NCI-H2227 (cell line): ENCODE measurements around the gene GPR119.
"Not testable (repeated sequence)": the region's sequence is repeated elsewhere in the genome, so short reads cannot be mapped to it uniquely, and the experiment has no call there.

Experiments
- DNase-seq: peaks from one replicate; lab custom pipeline; 2025; ENCODE audit not compliant: unreplicated experiment; lab: John Stamatoyannopoulos, UW

Gene GPR119

DNA sequence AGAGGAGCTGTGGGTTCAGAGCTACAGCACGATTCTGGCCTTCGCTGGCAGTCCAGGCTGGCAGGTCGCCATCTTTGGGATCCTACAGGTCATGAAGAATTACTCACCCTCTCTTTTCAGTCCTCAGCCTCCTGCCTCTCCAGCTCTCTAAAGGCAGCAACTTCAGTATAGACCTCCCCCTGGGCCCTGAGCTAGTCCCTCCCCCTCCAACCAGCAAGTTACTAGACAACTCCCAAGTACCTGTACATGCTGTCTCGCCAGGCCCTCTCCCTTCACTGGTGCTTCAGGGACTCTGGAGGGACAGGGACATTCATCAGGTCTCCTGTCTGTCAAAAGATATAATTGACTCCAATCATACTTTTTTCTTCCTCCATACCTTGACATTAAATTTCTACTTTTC lies at the start of gene GPR119:
TSS of gene GPR119 (minus strand) at position 155 of the 400 bp plus-strand sequence. CDS start 227 bp downstream, outside the sequence.
- no peak for DNase-seq

GRCh38 chrX:130429236-130429635 lies 43.8 kb upstream of the GPR119 start:
- not testable (repeated sequence) for DNase-seq

- no peak for DNase-seq
Measured at GRCh38 chrX:130426531-130426930, 41.1 kb upstream of the GPR119 start.

- no peak for DNase-seq
Measured at GRCh38 chrX:130419263-130419662, 33.8 kb upstream of the GPR119 start.

- no peak for DNase-seq
Measured at GRCh38 chrX:130418740-130419139, 33.3 kb upstream of the GPR119 start.

GRCh38 chrX:130418066-130418465 lies 32.6 kb upstream of the GPR119 start:
- DNase-seq: no peak

DNA sequence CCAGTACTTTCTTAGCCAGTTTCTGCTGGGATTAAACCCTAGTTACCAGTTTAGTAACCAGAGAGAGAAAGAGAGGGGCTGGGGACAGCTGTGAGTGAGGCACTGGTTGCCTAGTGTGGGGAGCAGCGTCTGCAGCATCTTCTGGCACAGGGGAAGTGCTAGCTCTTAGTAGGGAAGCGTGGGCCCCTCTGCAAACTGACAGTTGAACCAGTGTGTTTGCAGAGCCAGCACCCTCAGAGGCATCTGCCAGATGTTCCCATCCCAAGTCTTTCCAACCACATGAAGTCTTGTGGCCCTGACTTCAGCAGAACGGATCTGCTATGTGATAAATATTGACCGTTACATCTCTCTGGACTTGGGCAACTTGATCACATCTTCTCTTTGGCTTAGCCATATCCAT lies 31.3 kb upstream of the GPR119 start:
- no peak for DNase-seq

DNA sequence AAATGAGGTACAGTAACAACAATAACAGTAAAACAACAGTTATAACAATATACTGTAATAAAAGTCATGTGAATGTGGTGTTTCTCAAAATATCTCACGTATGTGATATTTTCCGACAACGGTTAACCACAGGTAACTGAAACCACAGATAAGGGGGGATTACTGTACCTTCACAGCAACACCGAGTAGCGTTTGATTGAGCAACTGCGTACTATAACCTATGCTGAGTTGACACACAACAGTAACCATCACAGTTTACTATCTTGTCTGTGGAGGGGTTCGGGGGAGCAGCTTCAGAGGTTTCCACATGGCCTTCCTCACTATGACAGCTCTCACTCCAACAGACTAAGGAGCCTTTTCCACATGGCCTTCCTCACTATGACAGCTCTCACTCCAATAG lies 29.7 kb upstream of the GPR119 start:
- no peak for DNase-seq

DNA sequence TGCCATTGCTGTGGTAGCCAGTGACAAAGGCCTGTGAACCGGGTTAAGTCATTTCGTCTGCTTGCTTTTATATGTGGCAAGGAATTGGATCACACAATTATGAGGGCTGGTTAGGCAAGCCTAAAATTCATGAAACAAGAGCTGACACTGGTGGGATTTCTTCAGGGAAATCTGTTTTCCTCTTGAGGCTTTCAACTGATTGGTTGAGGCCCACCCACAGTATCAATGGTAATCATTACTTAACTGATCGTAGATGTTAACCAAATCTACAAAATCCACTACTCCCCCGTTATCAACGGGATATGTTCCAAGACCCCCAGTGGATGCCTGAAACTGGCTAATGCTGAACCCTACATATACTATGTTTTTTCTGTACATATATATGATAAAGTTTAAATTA lies 29.3 kb upstream of the GPR119 start:
- DNase-seq: no peak

DNA sequence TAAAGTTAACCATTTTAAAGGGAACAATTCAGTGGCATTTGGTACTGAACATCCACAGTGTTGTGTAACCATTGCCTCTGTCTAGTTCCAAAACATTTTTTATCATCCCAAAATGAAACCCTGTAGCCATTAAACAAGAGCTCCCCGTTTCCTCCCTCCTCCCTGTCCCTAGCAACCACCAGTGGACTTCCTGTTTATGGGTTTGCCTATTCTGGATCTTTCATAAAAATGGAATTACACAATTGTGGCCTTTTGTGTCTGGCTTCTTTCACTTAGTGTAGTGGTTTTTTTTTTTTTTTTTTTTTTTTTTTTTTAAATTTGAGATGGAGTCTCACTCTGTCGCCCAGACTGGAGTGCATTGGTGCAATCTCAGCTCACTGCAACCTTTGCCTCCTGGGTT lies 27.9 kb upstream of the GPR119 start:
- no peak for DNase-seq

DNA sequence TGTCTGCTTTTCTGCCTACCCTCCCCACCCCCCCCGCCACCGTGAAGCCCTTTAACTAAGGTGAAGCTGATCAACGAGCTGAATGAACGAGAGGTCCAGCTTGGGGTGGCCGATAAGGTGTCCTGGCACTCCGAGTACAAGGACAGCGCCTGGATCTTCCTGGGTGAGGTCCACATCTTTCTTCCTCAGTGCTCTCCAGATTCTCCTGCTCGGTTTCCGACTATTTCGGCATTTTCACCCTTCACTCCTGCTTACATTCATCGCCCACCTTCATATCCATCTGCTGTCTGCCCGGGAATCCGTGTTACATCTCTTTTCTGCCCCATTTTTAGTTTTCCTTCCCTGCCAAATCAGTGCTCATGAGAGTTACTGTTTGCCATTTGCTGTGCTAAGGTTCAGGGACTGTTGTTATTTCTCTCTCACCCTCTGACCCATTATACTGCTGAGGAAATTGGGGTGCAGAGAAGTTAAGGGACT lies 16.8 kb upstream of the GPR119 start:
- no peak for DNase-seq

GRCh38 chrX:130401415-130402207 lies 16.1 kb upstream of the GPR119 start, which contains the start of gene RBMX2:
Gene RBMX2 (plus strand): TSS chrX:130401987. CDS start chrX:130402033, 46 bp downstream.
- DNase-seq: peak; percentile 94

DNA sequence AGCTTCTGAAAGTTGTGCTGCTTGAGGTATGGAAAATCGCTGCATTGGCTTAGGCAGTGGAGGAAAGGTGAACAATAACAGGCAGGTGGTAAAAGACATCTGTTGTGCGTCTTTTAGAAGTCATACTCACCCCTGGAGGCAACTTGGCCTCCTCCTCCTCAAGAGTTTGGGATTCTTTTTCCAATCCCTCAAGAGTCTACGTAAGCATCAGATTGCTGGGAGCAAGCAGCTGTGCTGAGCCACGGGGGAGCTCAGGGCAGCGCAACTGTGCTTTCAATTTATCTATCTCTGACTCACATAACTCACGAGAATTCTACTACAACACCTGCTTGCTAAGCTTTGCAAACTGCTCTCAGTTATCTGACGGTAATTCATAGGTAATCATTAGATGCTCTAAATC lies 9.9 kb upstream of the GPR119 start:
- DNase-seq: no peak

DNA sequence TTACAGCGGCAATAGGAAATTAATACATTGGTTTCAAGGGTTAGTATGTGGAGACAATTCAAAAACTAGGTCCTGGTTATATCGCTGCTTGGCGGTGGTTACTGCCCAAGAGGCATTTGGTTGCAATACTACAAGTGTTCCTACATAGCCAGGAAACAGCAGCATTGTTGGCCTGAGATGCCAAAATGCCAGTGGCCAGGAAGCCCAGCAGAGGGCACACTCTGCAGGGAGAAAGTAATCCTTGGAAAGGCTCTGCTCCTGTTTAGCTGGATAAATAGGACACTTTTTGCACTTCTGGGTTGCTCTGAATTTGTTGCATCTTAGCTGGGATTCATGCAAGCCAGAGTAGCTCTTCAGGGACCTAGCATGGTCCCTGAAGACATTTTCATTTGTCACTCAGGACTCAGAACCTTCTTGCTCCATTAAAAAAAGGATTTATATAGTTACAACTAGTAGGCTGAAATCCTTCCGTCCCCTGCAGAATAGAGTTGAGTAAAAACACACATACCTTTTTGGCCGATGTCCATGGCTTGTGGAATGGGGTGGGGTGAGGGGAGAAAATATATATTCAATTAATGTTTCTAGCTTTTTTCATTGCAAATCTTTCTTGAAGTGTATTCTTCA lies 8.1 kb upstream of the GPR119 start:
- DNase-seq: peak; percentile 76

GRCh38 chrX:130386408-130386808 lies 934 bp upstream of the GPR119 start:
- no peak for DNase-seq

GRCh38 chrX:130378024-130378669 lies 7.3 kb downstream of the GPR119 start:
- DNase-seq: peak; percentile 23

DNA sequence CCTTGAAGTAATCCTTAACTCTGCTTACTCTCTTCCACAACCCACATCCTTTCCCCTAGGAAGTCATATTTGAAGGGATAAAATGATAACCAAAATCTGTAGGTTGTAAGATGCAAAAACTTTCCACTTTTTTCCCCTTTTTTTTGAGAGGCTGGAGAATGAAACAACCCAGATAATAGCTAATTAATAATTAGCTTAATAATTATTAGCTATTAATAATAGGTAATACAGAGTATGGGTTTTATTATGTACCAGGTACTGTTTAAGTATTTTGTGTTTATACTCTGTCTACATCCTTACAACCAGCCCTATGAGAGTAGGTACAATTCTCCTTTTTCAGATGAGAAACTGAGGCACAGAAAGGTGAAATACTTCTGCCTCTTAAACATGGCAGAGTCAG lies 9.4 kb downstream of the GPR119 start:
- DNase-seq: no peak

- not testable (repeated sequence) for DNase-seq
Measured at GRCh38 chrX:130352050-130352449, 33.4 kb downstream of the GPR119 start.

DNA sequence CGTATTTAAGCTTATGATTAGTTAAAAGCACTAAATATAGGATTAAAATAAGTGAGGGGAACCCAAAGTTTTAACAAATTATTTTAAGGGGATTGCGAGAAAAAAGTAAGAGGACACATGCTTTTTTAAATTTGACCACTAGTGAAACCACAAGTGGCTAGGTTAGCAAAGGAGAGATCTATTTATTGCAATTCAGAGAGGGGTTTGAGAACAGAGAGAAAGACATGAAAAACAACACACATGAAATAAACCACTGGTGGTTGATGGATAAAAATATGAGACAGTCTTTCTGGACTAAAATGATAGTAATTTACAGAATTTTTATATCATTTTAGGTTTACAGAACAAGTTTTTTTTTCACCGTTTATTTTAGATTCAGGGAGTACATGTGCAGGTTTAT lies 33.9 kb downstream of the GPR119 start:
- no peak for DNase-seq

DNA sequence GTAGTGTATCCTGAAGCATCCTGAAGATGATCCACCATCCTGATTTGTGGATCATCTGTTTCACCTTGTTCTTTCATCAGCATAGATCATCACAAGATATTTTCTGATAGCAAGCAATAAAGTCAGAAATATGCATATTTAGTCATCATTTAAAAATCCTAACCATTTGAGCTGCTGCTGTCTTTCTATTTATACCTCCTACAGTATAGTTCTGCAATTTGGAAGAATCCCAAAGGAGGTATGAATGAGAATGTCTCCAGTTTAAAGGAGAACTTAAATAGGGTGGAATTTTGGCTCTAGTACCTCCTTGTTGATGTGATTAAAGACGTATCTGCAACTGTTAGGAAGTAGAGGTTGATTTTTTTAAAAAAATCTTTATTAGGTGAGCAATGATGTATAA lies 38.2 kb downstream of the GPR119 start:
- no peak for DNase-seq

- DNase-seq: no peak
Measured at GRCh38 chrX:130343411-130343810, 42.1 kb downstream of the GPR119 start.

DNA sequence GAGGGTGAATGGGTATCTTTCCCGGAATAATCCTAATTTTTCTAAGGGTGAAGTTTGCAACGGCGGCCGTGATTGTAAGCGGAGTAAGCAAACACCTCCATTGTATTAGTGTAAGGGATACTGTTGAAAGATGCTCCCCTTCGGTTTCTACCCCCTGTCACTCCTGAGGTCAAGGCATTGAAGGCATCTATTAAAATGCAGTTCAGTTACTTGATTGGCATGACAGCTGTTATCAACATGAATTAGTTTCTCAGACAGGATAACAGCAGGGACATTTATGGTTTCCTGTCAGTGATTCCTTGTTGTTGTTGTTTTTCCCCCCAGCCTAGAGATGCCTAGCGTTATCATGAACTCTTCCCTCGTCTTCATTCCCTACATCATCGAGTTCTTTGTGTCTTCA lies 45.2 kb downstream of the GPR119 start:
- DNase-seq: no peak
